CD8-positive, alpha-beta memory T cell (primary cell): ENCODE results near the gene ZNF821. TPM values are rescaled to one million over a fixed set of nuclear protein-coding genes. Genes with fewer than 3 reads are reported as not detected.
"Not testable (repeated sequence)": the region's sequence is repeated elsewhere in the genome, so short reads cannot be mapped to it uniquely, and the experiment has no call there.

Experiments used
- CTCF ChIA-PET: fragments of 350-600 bp; sonication (Branson Sonifier 250); formaldehyde crosslinking; loops from one replicate; lab custom pipeline; 2021; ENCODE audit warnings: antibody characterized with exemption; lab: Charles Lee
- POLR2A ChIA-PET: fragments of 350-600 bp; sonication (Branson Sonifier 250); formaldehyde crosslinking; loops from one replicate; lab custom pipeline; 2021; ENCODE audit warnings: antibody characterized with exemption; lab: Charles Lee
- DNase-seq, 5 donors: peaks; one replicate each; pipeline versions ENCODE4 v3.0.0 to v3.0.0-alpha.2; 2020 to 2022; ENCODE audit warnings: mixed read lengths in 1 of 5
- H3K27ac ChIP-seq: one replicate; pipeline ENCODE4 v1.7.0; 2013; ENCODE audit warnings: low read depth, mild to moderate bottlenecking, low read length, moderate library complexity
- H3K27me3 ChIP-seq: 2 replicates; pipeline ENCODE4 v1.7.0; 2013; ENCODE audit warnings: low read length, mild to moderate bottlenecking; ENCODE audit not compliant: insufficient read depth, poor library complexity, severe bottlenecking
- H3K36me3 ChIP-seq: 2 replicates; pipeline ENCODE4 v1.7.0; 2013; ENCODE audit warnings: mild to moderate bottlenecking, low read length, moderate library complexity; ENCODE audit not compliant: insufficient read depth
- H3K4me1 ChIP-seq: 2 replicates; pipeline ENCODE4 v1.7.0; 2013; ENCODE audit warnings: mild to moderate bottlenecking, low read length, moderate library complexity; ENCODE audit not compliant: insufficient read depth
- H3K4me3 ChIP-seq: 2 replicates; pipeline ENCODE4 v1.7.0; 2013; ENCODE audit warnings: mild to moderate bottlenecking, low read length
- H3K9me3 ChIP-seq: 2 replicates; pipeline ENCODE4 v1.7.0; 2013; ENCODE audit warnings: mild to moderate bottlenecking, low read length
- H3K27ac Mint-ChIP-seq, 8 donors: one replicate each; pipeline ENCODE4 v1.8.0; 2020 to 2021; ENCODE audit warnings: mixed read lengths in 8 of 8, mild to moderate bottlenecking in 6 of 8, inconsistent platforms in 3 of 8, moderate library complexity in 3 of 8
- H3K27me3 Mint-ChIP-seq, 2 donors: one replicate each; pipeline ENCODE4 v1.8.0; 2020 to 2021; ENCODE audit warnings: mixed read lengths in 2 of 2, mild to moderate bottlenecking in 1 of 2, moderate library complexity in 1 of 2
- H3K36me3 Mint-ChIP-seq, 3 donors: one replicate each; pipeline ENCODE4 v1.8.0; 2020 to 2021; ENCODE audit warnings: mixed read lengths in 3 of 3, inconsistent platforms in 1 of 3, mild to moderate bottlenecking in 1 of 3
- H3K4me1 Mint-ChIP-seq, 3 donors: one replicate each; pipeline ENCODE4 v1.8.0; 2020 to 2021; ENCODE audit warnings: mixed read lengths in 3 of 3, inconsistent platforms in 1 of 3, mild to moderate bottlenecking in 1 of 3
- H3K4me3 Mint-ChIP-seq, 7 donors: one replicate each; pipeline ENCODE4 v1.8.0; 2020 to 2021; ENCODE audit warnings: mixed read lengths in 7 of 7, mild to moderate bottlenecking in 6 of 7, moderate library complexity in 4 of 7, inconsistent platforms in 2 of 7
- H3K9me3 Mint-ChIP-seq, 5 donors: one replicate each; pipeline ENCODE4 v1.8.0; 2020 to 2022; ENCODE audit warnings: mixed read lengths in 5 of 5, mild to moderate bottlenecking in 3 of 5, moderate library complexity in 2 of 5, inconsistent platforms in 1 of 5
- polyA plus RNA-seq: library from polyadenylated mRNA; unstranded; fragments of 300-500 nt; fragmentation: Illumina TruSeq; gene quantifications from one replicate; pipeline ENCODE4 v1.2.3, GENCODE V29; 2021
- total RNA-seq, 2 experiments: library from RNA; stranded (reverse); gene quantifications; one replicate each; pipeline ENCODE4 v1.2.3, GENCODE V29; 2021

The ZNF821 gene
- total and polyA plus RNA-seq, 3 experiments from 2014 or later, result 3.3 to 12.6 (median 5.3) TPM

DNA sequence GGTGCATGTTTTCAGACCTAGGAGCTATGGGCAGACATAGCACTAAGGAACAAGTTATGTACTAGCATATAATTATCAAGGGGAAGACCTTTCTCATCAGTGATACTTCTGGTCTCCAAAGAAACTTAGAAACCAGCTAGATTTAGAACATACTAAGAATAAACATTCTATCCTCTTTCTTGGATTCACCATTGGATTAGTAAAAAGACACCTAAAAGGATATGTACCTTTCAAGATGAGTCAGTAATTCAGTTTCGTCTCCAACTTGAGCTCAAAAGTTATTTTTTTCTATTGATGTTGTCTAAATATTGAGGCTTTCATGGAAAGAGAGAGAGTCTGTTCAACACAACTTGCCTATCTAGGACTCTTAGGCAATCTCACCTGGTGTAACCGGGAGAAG, 13.2 kb downstream of the ZNF821 start:
- H3K36me3 Mint-ChIP-seq, result peaks cover 0 to 54% (median 12%) of the 10 kb centered on the region in 3 donors
- DNase-seq, result no peak
- H3K27me3 Mint-ChIP-seq, result no peaks in the 10 kb centered on the region
- ChIA-PET CTCF (interaction anchor here (4.8 kb wide), 1 partner anchor 11 kb away, joined by 28 read pairs; no protein-coding TSS in a partner anchor), POLR2A (no interaction called here)
- H3K4me3 Mint-ChIP-seq, result no peak overlapping the region
- no peaks in the 10 kb centered on the region for H3K36me3 ChIP-seq
- H3K4me1 ChIP-seq, result peaks cover 6% of the 10 kb centered on the region
- H3K27ac ChIP-seq, result no peak overlapping the region
- H3K27me3 ChIP-seq, result no peaks in the 10 kb centered on the region
- no peaks in the 10 kb centered on the region for H3K9me3 Mint-ChIP-seq
- peaks cover 10 to 21% (median 13%) of the 10 kb centered on the region in 3 donors for H3K4me1 Mint-ChIP-seq
- no peaks in the 10 kb centered on the region for H3K9me3 ChIP-seq
- no peak overlapping the region for H3K27ac Mint-ChIP-seq
- H3K4me3 ChIP-seq, result no peak overlapping the region

DNA sequence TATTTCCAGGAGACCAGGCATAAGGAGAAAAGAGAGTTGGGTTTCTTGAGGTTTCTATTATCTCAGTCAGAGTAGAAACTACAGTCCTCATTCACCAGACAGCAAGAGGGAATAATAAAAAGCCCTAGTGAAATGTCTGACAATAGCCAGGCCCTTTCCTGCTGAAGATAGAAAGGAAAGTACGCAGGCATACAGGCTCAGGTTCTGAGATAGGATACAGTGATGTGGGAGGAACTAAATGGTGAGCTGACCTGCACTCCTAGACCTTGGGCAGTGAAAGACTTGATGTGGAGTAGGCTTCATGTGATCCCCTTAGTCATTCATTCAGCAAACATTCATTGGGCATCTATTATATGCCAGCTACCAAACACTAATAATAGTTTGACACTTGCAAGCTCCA, 14.9 kb downstream of the ZNF821 start:
- no peaks in the 10 kb centered on the region for H3K9me3 Mint-ChIP-seq
- no peak for DNase-seq
- H3K27ac Mint-ChIP-seq, result peak overlapping the region in 1 of 8 donors; percentile 54
- peaks cover 0 to 60% (median 17%) of the 10 kb centered on the region in 3 donors for H3K36me3 Mint-ChIP-seq
- Histone ChIP-seq H3K27ac (no peak overlapping the region), H3K36me3 (no peaks in the 10 kb centered on the region), H3K4me3 (no peak overlapping the region), H3K27me3 (no peaks in the 10 kb centered on the region), H3K4me1 (peaks cover 11% of the 10 kb centered on the region), H3K9me3 (no peaks in the 10 kb centered on the region)
- peaks cover 14 to 37% (median 24%) of the 10 kb centered on the region in 3 donors for H3K4me1 Mint-ChIP-seq
- ChIA-PET POLR2A (no interaction called here), CTCF (no interaction called here)
- H3K4me3 Mint-ChIP-seq, result no peak overlapping the region
- no peaks in the 10 kb centered on the region for H3K27me3 Mint-ChIP-seq

DNA sequence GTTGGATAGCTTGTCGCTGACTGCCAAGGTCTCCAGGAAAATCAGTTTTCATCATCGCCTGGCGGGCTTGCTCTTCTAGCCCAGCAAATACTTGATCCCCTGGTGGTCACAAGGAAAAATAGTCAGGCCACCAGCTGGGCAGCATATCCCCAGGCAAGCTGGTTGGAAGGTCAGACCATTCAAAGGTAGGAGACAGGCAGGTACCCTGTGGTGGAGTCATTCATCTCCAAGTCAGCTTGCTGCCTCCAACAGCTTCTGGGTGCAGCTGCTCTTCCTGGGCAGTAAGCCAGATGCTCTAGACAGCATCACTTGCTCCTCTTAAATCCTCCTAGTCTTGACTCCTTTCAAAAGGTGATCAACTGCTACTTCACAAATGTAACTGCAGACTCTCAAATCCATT, 16.0 kb downstream of the ZNF821 start:
- ChIA-PET CTCF (interaction anchor here (5.8 kb wide), 1 partner anchor 14 kb away, joined by 31 read pairs; no protein-coding TSS in a partner anchor), POLR2A (no interaction called here)
- Histone ChIP-seq H3K9me3 (no peaks in the 10 kb centered on the region), H3K36me3 (no peaks in the 10 kb centered on the region), H3K27me3 (no peaks in the 10 kb centered on the region), H3K4me1 (peaks cover 6% of the 10 kb centered on the region), H3K4me3 (no peak overlapping the region), H3K27ac (no peak overlapping the region)
- Mint-ChIP-seq H3K4me3 (no peak overlapping the region), H3K27me3 (no peaks in the 10 kb centered on the region), H3K4me1 (peaks cover 11 to 33% (median 19%) of the 10 kb centered on the region in 3 donors), H3K27ac (peak overlapping the region in 1 of 8 donors; percentile 24), H3K9me3 (no peaks in the 10 kb centered on the region), H3K36me3 (peaks cover 0 to 62% (median 17%) of the 10 kb centered on the region in 3 donors)
- DNase-seq, result no peak

DNA sequence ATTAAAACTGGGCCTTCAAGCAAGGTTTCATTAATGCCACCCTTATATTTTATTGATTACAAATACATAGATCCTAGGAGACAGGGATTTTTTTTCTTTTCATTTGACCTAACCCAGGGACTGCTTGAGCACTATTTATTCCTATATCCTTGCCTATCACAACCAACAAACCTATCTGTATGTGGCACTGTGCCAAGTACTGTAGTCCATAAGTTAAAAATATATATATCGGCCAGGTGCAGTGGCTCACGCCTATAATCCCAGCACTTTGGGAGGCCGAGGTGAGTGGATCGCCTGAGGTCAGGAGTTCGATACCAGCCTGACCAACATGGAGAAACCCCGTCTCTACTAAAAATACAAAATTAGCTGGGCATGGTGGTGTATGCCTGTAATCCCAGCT, 16.8 kb downstream of the ZNF821 start:
- H3K36me3 Mint-ChIP-seq, result peaks cover 0 to 67% (median 17%) of the 10 kb centered on the region in 3 donors
- peaks cover 8 to 30% (median 16%) of the 10 kb centered on the region in 3 donors for H3K4me1 Mint-ChIP-seq
- H3K9me3 ChIP-seq, H3K27me3 ChIP-seq, H3K27me3 Mint-ChIP-seq, H3K36me3 ChIP-seq, H3K4me1 ChIP-seq, H3K9me3 Mint-ChIP-seq, H3K4me3 ChIP-seq, H3K27ac ChIP-seq, DNase-seq, H3K4me3 Mint-ChIP-seq, H3K27ac Mint-ChIP-seq: not testable (repeated sequence)
- POLR2A ChIA-PET, result interaction anchor here (1.5 kb wide), 1 partner anchor 17 kb away, joined by 4 read pairs; the partner anchor contains the start of gene ZNF821
- CTCF ChIA-PET, result interaction anchor here (5.8 kb wide), 1 partner anchor 15 kb away, joined by 31 read pairs; no protein-coding TSS in a partner anchor

DNA sequence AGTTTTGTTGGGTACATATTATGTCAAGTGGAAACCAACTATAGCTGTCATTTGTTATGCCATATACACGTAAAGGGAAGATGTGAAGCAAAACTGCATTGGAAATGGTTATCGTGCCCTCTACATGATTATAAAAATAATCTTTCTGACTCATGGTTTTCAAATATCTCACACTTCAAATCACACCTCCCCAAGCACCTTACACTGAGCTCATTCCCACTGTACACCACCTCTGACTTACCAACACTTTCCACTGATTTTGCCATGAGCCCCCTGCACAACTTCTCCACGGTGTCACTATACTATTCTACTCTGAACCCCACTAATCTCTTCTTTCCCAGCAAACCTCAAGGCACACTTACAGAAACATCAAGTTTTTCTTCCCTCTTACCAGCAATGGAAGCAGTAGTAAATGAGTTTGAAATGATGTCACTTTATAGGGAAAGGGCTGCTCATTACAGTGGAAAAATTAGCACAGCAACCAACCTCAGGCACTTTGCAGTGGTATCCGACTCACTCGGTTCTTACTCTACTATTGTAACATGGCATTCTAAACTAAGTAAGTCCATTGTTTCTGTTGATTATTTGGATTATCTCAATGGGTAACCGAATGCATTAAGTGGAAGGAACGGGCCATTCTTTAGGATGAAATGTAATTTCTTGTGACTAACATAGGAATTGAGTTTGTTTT, 18.7 kb downstream of the ZNF821 start:
- POLR2A ChIA-PET, result interaction anchor here (0.9 kb wide), 1 partner anchor 15 kb away, joined by 4 read pairs; no protein-coding TSS in a partner anchor
- Mint-ChIP-seq H3K4me1 (peaks cover 8 to 31% (median 16%) of the 10 kb centered on the region in 3 donors), H3K36me3 (peaks cover 0 to 72% (median 15%) of the 10 kb centered on the region in 3 donors), H3K9me3 (no peaks in the 10 kb centered on the region), H3K27me3 (no peaks in the 10 kb centered on the region), H3K27ac (peak overlapping the region; percentile 32 to 71 (median 58)), H3K4me3 (peak overlapping the region in 4 of 7 donors; percentile 6 to 48 (median 22))
- CTCF ChIA-PET, result interaction anchor here (1.5 to 5.8 kb wide), 2 partner anchors 9 to 17 kb away, joined by 5 to 31 read pairs; no protein-coding TSS in a partner anchor
- Histone ChIP-seq H3K9me3 (no peaks in the 10 kb centered on the region), H3K27ac (no peak overlapping the region), H3K27me3 (no peaks in the 10 kb centered on the region), H3K4me3 (no peak overlapping the region), H3K4me1 (peaks cover 5% of the 10 kb centered on the region), H3K36me3 (no peaks in the 10 kb centered on the region)
- no peak for DNase-seq

DNA sequence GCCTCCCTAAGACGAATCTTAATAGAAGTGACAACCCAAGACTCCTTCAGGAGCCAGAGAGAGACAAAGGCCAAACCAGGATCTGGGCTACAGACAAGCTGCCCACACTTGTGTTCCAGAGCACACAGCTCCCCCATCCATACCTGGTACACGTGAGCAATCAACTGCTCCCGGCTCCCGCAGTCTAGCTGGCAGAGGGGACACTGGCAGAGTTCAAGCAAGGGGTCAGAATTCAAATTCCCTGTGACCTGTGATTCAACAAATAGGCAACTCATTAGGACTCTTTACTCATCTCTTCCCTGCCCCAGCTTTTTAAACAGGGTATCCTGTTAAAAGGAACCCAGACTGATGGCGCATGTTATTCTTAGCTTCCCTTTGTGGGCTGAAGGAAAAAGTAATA, 20.0 kb downstream of the ZNF821 start:
- ChIA-PET POLR2A (no interaction called here), CTCF (interaction anchor here (5.8 kb wide), 1 partner anchor 18 kb away, joined by 31 read pairs; no protein-coding TSS in a partner anchor)
- Histone ChIP-seq H3K4me1 (peaks cover 5% of the 10 kb centered on the region), H3K27me3 (no peaks in the 10 kb centered on the region), H3K4me3 (no peak overlapping the region), H3K27ac (no peak overlapping the region), H3K9me3 (no peaks in the 10 kb centered on the region), H3K36me3 (peaks cover 4% of the 10 kb centered on the region)
- DNase-seq, result no peak
- no peaks in the 10 kb centered on the region for H3K9me3 Mint-ChIP-seq
- H3K36me3 Mint-ChIP-seq, result peaks cover 0 to 68% (median 11%) of the 10 kb centered on the region in 3 donors
- H3K4me1 Mint-ChIP-seq, result peaks cover 8 to 33% (median 21%) of the 10 kb centered on the region in 3 donors
- peak overlapping the region in 3 of 8 donors; percentile 12 to 36 (median 21) for H3K27ac Mint-ChIP-seq
- no peak overlapping the region for H3K4me3 Mint-ChIP-seq
- no peaks in the 10 kb centered on the region for H3K27me3 Mint-ChIP-seq

DNA sequence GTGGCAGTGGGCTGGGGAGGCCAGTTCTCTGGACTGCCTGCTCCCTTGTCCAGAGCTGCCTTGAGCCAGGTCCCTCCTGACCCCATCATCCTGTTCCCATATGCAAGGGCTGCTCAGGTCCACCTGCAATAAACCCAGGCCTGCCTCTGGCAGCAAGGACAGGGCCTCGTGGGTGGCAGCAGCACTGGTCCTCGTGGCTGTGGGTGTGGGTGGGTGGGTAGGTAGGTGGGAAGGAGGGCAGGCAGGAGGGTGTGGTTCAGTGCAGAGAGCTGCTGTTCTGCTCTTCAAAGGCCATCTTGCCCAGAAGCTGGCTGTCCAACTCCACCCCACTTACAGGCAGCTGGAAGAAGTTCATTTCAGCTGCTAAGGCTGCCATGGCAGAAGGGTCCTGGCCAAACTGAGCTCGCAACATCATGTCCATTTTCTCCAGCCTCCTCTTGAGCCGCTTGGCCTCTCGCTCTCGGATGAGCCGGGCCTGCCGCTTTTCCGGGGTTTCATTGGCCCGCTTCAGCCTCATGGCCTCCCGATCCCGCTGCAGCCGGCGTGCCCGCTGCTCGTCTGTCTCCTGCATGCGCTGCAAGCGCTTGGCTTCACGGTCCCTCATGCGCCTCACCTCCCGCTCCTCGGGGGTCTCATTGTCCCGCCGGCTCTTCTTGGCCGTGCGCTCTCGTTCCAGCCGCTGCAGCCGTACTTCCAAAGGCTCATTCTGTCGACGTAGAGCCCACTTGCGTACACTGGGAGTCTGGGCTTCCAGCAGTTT, 24.0 kb downstream of the ZNF821 start:
- H3K9me3 ChIP-seq, result no peaks in the 10 kb centered on the region
- Mint-ChIP-seq H3K9me3 (no peaks in the 10 kb centered on the region), H3K4me1 (peaks cover 29 to 50% (median 39%) of the 10 kb centered on the region in 3 donors), H3K27ac (peak overlapping the region in 5 of 8 donors; percentile 40 to 82 (median 54)), H3K27me3 (no peaks in the 10 kb centered on the region), H3K36me3 (peaks cover 0 to 60% (median 3%) of the 10 kb centered on the region in 3 donors), H3K4me3 (no peak overlapping the region)
- no peaks in the 10 kb centered on the region for H3K27me3 ChIP-seq
- ChIA-PET POLR2A (no interaction called here), CTCF (interaction anchor here (1.0 to 6.4 kb wide), 2 partner anchors 22 to 37 kb away, joined by 3 to 57 read pairs; partner anchors contain the start of gene ZNF821)
- no peak overlapping the region for H3K27ac ChIP-seq
- DNase-seq, result no peak
- no peak overlapping the region for H3K4me3 ChIP-seq
- peaks cover 5% of the 10 kb centered on the region for H3K36me3 ChIP-seq
- H3K4me1 ChIP-seq, result peaks cover 24% of the 10 kb centered on the region
